Right lobe of liver (tissue), 6 donors: Measurements from ENCODE around the gene HOXB8. TPM values are rescaled to one million over a fixed set of nuclear protein-coding genes. Genes with fewer than 3 reads are reported as not detected.
A peak's percentile ranks its signal among the peaks of the same experiment; 100 is the strongest.

ENCODE experiments used
- ATAC-seq, 4 donors: fragments of 200-7000 bp; cut with Tn5 transposase; one replicate each; pipeline ENCODE4 v1.9.1; 2020; ENCODE audit warnings: mild to moderate bottlenecking in 4 of 4, moderate library complexity in 4 of 4
- DNase-seq, 3 donors: peaks; one replicate each; pipeline ENCODE4 v3.0.0-alpha.2; 2020
- H3K27ac ChIP-seq, 3 donors: fragments of 200-600 bp; one replicate each; pipeline ENCODE4 v1.8.0; 2022
- H3K27me3 ChIP-seq, 2 donors: fragments of 200-600 bp; one replicate each; pipeline ENCODE4 v1.8.0; 2022
- H3K36me3 ChIP-seq, 4 donors: fragments of 200-600 bp; sonication (generic) in 1 of 4; one replicate each; pipeline versions ENCODE4 v1.5.1 to v1.8.0; 2017 to 2022; ENCODE audit warnings: control low read depth in 1 of 4
- H3K4me1 ChIP-seq, 4 donors: fragments of 200-600 bp; sonication (generic) in 1 of 4; one replicate each; pipeline versions ENCODE4 v1.5.1 to v1.8.0; 2017 to 2022; ENCODE audit warnings: control low read depth in 1 of 4
- H3K4me3 ChIP-seq, 3 donors: fragments of 200-600 bp; one replicate each; pipeline ENCODE4 v1.8.0; 2022
- H3K9me3 ChIP-seq, 4 donors: fragments of 200-600 bp; sonication (generic) in 1 of 4; one replicate each; pipeline versions ENCODE4 v1.5.1 to v1.8.0; 2017 to 2022; ENCODE audit warnings: control low read depth in 1 of 4
- POLR2A ChIP-seq: fragments of 450-650 bp; IDR thresholded peaks from one replicate; pipeline ENCODE4 v1.6.1; 2017; ENCODE audit warnings: antibody characterized with exemption, mild to moderate bottlenecking
- WGBS: methylation state at CpG from one replicate; pipeline ENCODE4 v1.1.6; 2018; ENCODE audit warnings: low coverage, low lambda C conversion rate; ENCODE audit not compliant: insufficient coverage; ENCODE audit errors: missing lambda C conversion rate; 5-methylcytosine and 5-hydroxymethylcytosine counted together
- intact Hi-C, 2 donors: fragments of 100-400 bp; cut with DNase I; formaldehyde crosslinking; loops; one replicate each; pipeline versions ENCODE4 v1.11.2 to v1.14.1; 2022
- total RNA-seq, 6 experiments: library from RNA; depleted of rRNA in 2 of 6; stranded (reverse); fragments of >200 nt in 2 of 6; fragmentation: NEBNext Ultra II Directional in 3 of 6; extraction: Animal tissue kit (Norgen Biotek cat#: 25700) in 3 of 6; gene quantifications; one replicate each; pipeline versions ENCODE4 v1.1.0 to v1.2.4, GENCODE V29; 2016 to 2023
- TF ChIP-seq, protein P1 (sequence below), 4 donors: fragments of 200-600 bp in 3 of 4; fragments of 450-650 bp in 1 of 4; IDR thresholded peaks; one replicate each; pipeline versions ENCODE4 v1.5.1 to v1.8.0; 2016 to 2022; ENCODE audit warnings: antibody characterized with exemption in 4 of 4, mild to moderate bottlenecking in 2 of 4
- donor health status: DM: no; HTN: yes; CAD: no.
- donor health status: DM: no; HTN: no; CAD: no.
- donor health status: DM: no; HTN: no; CAD: no.
- donor health status: DM: no; HTN: yes; CAD: no.
- donor health status: DM: no; HTN: yes; CAD: no.

Gene HOXB8
- total RNA-seq, 6 experiments from 2014 or later, result not detected

DNA sequence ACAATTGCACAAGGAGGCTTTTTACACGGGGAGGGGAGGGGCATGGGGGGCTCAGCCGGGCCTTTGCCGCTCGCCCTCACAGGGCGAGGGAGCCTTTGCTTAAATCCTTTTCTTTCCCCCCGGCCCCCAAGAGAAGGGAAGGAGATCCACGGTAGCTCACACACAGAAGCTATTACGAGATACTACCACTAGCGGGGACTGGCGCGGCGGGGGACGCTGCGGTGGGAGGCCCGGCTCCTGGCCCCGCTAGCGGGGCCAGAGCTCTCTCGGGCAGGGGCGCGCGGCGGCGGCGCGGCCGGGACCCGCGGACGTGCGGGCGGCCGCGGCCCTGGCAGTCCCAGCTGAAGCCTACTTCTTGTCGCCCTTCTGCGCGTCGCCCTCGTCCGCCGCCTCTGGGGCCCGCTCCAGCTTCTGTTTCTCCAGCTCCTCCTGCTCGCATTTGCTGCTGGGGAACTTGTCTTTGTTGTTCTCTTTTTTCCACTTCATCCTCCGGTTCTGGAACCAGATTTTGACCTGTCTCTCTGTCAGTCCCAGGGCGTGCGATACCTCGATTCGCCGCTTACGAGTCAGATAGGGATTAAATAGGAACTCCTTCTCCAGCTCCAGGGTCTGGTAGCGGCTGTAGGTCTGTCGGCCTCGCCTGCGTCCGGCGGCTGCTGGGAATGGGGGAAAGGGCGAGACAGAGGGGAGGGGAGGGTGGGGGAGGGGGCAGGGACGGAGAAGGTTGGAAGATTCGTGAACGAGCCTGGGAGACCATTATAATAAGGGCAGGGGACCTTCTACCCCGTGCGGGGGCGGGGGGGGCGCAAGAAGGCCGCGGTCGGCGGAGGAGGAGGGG is 2.0 kb downstream of the HOXB8 start:
- no peaks in the 10 kb centered on the region for H3K36me3 ChIP-seq
- peaks cover 35 to 82% of the 10 kb centered on the region in 2 donors for H3K27me3 ChIP-seq
- 6% methylated on average over 39 of the region's 67 CpGs for WGBS
- H3K4me1 ChIP-seq, result peaks cover 0 to 13% (median 2%) of the 10 kb centered on the region in 4 donors
- H3K27ac ChIP-seq, result no peak overlapping the region
- ATAC-seq (peak; percentile 21 to 58 (median 44)), DNase-seq (peak in 1 of 3 donors; percentile 22)
- TF ChIP-seq, protein P1, sequence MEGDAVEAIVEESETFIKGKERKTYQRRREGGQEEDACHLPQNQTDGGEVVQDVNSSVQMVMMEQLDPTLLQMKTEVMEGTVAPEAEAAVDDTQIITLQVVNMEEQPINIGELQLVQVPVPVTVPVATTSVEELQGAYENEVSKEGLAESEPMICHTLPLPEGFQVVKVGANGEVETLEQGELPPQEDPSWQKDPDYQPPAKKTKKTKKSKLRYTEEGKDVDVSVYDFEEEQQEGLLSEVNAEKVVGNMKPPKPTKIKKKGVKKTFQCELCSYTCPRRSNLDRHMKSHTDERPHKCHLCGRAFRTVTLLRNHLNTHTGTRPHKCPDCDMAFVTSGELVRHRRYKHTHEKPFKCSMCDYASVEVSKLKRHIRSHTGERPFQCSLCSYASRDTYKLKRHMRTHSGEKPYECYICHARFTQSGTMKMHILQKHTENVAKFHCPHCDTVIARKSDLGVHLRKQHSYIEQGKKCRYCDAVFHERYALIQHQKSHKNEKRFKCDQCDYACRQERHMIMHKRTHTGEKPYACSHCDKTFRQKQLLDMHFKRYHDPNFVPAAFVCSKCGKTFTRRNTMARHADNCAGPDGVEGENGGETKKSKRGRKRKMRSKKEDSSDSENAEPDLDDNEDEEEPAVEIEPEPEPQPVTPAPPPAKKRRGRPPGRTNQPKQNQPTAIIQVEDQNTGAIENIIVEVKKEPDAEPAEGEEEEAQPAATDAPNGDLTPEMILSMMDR (IDR thresholded peaks at IDR 0.05), result peak in 1 of 4 donors; percentile 11
- TF ChIP-seq POLR2A, result no peak
- H3K9me3 ChIP-seq, result no peaks in the 10 kb centered on the region
- no peak overlapping the region for H3K4me3 ChIP-seq
- intact Hi-C loops, result loop anchor here in 1 of 2 donors (10.0 kb wide), 1 partner anchor 268 kb away; no protein-coding TSS in a partner anchor

GRCh38 chr17:48612456-48612853 is 2.6 kb downstream of the HOXB8 start:
- ATAC-seq, result no peak
- no peak overlapping the region for H3K4me3 ChIP-seq
- H3K4me1 ChIP-seq, result peaks cover 0 to 13% (median 2%) of the 10 kb centered on the region in 4 donors
- TF ChIP-seq POLR2A, result no peak
- TF ChIP-seq, protein P1 (IDR thresholded peaks at IDR 0.05), result no peak
- no peak for DNase-seq
- intact Hi-C loops, result loop anchor here in 1 of 2 donors (10.0 kb wide), 1 partner anchor 268 kb away; no protein-coding TSS in a partner anchor
- H3K27ac ChIP-seq, result no peak overlapping the region
- no peaks in the 10 kb centered on the region for H3K36me3 ChIP-seq
- WGBS, result 7% methylated on average over 15 of the region's 15 CpGs
- H3K9me3 ChIP-seq, result no peaks in the 10 kb centered on the region
- H3K27me3 ChIP-seq, result peaks cover 35 to 79% of the 10 kb centered on the region in 2 donors

DNA sequence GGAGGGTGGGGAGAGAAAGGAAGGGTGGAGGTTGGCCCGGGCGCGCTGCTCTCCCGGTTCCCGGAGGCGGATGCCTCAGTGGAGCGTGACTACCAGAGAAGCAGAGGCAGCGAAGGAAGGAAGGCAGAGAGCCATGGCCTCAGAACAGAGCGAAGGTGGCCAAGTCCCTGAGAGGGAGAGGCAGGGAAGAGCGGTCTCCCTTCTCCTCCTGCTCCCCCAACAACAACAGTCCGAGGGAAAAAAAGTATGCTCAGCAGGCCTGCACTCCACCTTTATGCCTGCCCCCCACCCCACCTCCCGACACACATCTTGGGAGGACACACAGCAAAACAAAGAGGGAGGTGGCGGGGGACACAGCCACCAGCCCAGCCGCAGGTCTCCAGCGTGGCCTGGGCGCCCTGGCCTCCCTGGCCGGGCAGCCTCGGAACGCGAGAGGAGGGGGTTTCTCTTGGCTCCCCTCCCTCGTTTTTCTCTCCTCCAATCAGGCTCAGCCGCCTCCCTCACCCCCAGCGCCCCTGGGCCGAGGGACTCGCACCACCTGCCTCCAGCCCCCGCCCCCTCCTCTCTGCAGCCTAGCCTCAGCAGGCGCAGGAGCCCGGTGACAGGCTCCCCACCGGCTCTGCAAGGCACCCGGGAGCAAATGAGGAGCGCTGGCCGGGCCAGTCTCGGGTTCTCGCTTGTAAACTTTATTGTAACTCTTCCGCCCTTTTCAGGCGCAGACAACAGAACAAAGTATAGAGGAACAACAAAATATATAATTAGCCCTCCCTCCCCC is 3.2 kb downstream of the HOXB8 start:
- no peak for DNase-seq
- peaks cover 35 to 78% of the 10 kb centered on the region in 2 donors for H3K27me3 ChIP-seq
- peak overlapping the region in 1 of 3 donors; percentile 4 for H3K4me3 ChIP-seq
- H3K9me3 ChIP-seq, result no peaks in the 10 kb centered on the region
- H3K27ac ChIP-seq, result no peak overlapping the region
- no peak for TF ChIP-seq POLR2A
- TF ChIP-seq, protein P1 (IDR thresholded peaks at IDR 0.05), result no peak
- intact Hi-C loops, result loop anchor here in 1 of 2 donors (10.0 kb wide), 1 partner anchor 267 kb away; no protein-coding TSS in a partner anchor
- peaks cover 0 to 13% (median 2%) of the 10 kb centered on the region in 4 donors for H3K4me1 ChIP-seq
- peak in 1 of 4 donors; percentile 14 for ATAC-seq
- H3K36me3 ChIP-seq, result no peaks in the 10 kb centered on the region
- 4% methylated on average over 26 of the region's 36 CpGs for WGBS

DNA sequence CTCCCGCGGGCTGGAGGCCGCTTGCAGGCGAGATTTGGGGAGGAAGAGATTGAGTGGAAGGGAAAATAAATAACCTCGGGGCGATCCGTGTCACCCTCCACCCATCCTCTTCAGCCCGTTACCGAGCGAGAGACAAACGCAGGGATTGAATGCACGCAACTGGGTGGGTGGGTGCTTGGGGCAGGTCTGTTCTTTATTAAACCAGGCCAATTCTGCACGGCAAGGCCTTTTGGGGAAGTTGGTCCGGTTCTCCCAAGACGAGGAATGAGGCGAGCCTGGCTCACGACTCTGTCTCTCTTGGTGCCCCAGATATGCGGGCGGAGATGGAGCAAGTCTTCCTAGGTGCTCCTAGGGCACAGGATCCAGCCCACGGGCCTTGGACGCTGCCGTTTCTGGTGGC is 3.9 kb downstream of the HOXB8 start:
- Histone ChIP-seq H3K4me3 (peak overlapping the region; percentile 25 to 43 (median 29)), H3K27me3 (peaks cover 30 to 78% of the 10 kb centered on the region in 2 donors), H3K27ac (no peak overlapping the region), H3K36me3 (no peaks in the 10 kb centered on the region), H3K9me3 (no peaks in the 10 kb centered on the region), H3K4me1 (peaks cover 0 to 13% (median 2%) of the 10 kb centered on the region in 4 donors)
- peak in 1 of 4 donors; percentile 9 for ATAC-seq
- TF ChIP-seq, protein P1 (IDR thresholded peaks at IDR 0.05), result no peak
- TF ChIP-seq POLR2A, result no peak
- intact Hi-C loops, result loop anchor here in 1 of 2 donors (10.0 kb wide), 1 partner anchor 266 kb away; no protein-coding TSS in a partner anchor
- no peak for DNase-seq
- WGBS, result 5% methylated on average over 14 of the region's 22 CpGs
